Stimulated activated CD4-positive, alpha-beta T cell treated with anti-CD3 and anti-CD28 coated beads, Interleukin-12 subunit alpha, Interleukin-12 subunit beta, amount 100 ng/mL, for 48 hours (primary cell): ENCODE data around the gene PILRB.
"Not testable (repeated sequence)": the region's sequence is repeated elsewhere in the genome, so short reads cannot be mapped to it uniquely, and the experiment has no call there.

Source experiments
- DNase-seq, 3 donors: peaks; one replicate each; pipeline ENCODE4 v3.0.0-alpha.2; 2020; ENCODE audit warnings: low read depth in 2 of 3, low spot score in 1 of 3

PILRB gene

DNA sequence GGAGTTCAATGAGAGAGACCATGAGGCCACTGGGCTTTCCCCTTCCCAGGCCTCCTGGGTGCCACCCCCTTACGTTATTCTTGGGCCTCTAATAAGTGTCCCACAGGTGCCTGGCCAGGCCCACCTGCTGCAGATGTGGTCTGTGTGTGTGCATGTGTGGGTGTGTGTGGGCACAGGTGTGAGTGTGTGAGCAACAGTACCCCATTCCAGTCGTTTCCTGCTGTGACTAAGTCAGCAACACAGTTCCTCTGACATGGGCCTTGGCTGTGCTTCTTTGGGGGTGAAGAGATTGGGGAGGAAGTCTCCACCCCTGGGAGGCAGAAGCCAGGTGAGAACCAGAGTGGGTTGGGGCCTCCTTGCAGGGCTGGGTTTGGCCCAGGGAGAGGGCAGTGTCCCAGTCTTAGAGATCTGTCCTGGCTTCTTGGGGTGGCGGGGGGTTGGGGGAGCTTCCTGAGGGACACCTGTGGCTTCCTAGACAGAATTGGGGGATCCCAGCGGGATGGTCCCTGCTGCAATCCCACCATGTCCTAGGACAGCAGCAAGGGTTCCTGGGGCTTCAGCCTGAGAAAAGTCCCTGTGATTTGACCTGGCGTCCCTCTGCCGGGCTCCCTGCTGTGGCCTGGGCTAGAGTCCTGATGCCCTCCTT lies 4.1 kb upstream of the PILRB start:
- DNase-seq = no peak

- no peak for DNase-seq
Observed at GRCh38 chr7:100356416-100357068, 1.4 kb upstream of the PILRB start.

- no peak for DNase-seq
Observed at GRCh38 chr7:100357131-100357561, 771 bp upstream of the PILRB start.

- DNase-seq = no peak
Observed at GRCh38 chr7:100358857-100359212, 918 bp downstream of the PILRB start.

- DNase-seq = no peak
Observed at GRCh38 chr7:100360135-100360854, 2.4 kb downstream of the PILRB start.

DNA sequence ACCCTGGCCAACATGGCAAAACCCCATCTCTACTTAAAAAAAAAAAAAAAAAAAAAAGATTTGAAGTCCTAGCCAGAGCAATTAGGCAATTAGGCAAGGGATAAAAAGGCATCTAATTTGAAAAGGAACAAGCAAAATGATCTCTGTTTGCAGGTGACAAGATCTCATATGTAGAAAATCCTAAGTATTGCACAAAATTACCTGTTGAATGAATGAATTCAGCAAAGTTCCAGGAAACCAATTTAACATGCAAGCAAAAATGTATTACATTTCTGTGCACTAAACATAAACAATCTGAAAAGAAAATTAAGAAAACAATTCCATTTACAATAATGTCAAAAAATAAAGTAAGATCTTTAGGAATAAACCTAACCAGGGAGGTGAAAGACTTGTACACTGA lies 5.2 kb downstream of the PILRB start:
- DNase-seq = no peak

- not testable (repeated sequence) for DNase-seq
Observed at GRCh38 chr7:100363797-100364196, 5.9 kb downstream of the PILRB start.

DNA sequence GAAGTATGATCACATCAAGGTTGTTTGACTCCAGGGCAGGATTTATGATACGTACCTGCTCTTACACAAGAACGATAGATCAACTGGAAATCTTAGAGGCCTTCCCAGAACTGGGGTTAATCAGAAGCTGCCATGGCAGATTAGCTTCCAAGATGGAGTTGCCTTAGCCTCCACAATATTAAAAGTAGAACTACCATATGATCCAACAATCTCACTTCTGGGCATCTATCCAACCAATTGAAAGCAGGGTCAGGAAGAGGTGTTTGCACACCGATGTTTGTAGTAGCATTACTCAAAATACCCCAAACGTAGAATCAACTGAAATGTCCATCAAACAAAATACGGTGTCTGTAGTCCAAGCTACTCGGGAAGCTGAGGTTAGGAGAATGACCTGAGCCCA lies 6.6 kb downstream of the PILRB start:
- DNase-seq = no peak

- DNase-seq = not testable (repeated sequence)
Observed at GRCh38 chr7:100365998-100366367, 8.1 kb downstream of the PILRB start.

DNA sequence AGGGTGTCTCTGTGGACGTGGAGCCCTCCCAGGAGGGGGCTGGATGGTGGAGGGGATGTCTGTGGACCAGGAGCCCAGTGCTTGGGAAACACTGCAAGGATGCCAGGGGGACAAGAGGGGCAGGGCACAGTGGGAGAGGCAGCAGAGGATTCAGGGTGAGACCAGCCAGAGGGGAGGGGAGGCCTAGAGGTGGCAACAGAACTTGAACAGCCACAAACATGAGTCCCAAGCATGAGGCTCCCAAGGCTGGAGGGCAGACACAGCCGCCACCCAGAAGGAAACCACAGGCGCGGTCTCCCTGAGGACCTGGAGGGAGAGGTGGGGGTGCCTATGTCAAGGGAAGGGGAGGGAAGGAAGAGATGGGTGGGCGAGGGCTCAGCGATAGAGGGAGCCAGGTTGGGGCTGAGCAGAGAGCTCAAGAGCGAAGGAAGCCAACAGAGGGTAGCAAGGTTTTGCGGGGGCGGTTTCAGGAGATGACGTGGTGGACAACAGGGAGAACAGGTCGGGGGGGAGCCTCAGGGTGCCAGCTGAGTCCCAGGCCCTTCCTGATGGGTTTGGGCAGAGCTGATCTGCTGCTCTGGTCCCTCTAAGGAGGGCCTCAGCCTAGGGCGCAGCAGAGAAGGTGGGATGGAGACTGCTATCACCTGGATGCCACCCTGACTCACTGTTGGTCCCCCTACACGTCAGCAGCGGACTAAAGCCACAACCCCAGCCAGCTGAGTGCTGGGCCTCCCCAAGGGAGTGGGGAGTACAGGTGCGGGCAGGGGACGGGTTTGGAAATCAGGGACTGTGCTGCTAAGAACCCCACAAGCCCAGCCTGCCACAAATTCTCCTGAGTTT lies 8.7 kb downstream of the PILRB start:
- DNase-seq = peak in 1 of 3 donors; percentile 11

DNA sequence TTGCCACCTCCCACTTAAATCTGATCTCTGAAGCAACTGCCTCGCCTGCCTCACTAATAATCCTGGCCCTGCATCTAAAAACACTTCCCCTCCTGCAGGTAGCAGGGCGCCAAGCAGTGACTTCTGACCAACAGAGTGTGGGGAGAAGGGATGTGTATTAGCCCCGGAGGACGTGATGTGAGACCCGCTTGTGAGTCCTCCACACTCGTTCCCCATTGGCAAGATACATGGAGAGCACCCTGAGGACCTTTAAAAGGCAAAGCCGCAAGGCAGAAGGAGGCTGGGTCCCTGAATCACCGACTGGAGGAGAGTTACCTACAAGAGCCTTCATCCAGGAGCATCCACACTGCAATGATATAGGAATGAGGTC lies 9.3 kb downstream of the PILRB start:
- no peak for DNase-seq

- no peak for DNase-seq
Observed at GRCh38 chr7:100367676-100368613, 10.0 kb downstream of the PILRB start.

- DNase-seq = no peak
Observed at GRCh38 chr7:100369105-100369504, 11.2 kb downstream of the PILRB start.

DNA sequence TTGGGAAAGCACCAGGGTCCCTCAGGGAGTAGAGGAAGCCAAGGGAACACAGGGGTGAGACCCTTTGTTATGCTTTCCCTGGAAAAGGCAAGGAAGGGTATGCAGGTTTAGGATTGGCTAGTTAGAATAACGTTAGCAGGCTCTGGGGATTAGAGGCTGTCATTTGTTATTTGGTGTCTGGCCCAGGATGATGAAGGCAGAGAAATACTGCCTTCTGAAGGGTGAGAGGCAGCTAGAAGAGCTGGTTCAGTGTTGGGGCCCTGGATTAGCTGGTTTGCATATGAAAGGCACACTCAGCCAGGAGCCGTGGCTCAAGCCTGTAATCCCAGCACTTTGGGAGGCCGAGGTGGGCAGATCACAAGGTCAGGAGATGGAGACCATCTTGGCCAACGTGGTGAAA lies 12.4 kb downstream of the PILRB start:
- no peak for DNase-seq

- no peak for DNase-seq
Observed at GRCh38 chr7:100370746-100371145, 12.8 kb downstream of the PILRB start.

GRCh38 chr7:100371561-100372171 lies 13.7 kb downstream of the PILRB start:
- no peak for DNase-seq

- no peak for DNase-seq
Observed at GRCh38 chr7:100372256-100372655, 14.3 kb downstream of the PILRB start.

GRCh38 chr7:100372694-100373093 lies 14.8 kb downstream of the PILRB start:
- no peak for DNase-seq

DNA sequence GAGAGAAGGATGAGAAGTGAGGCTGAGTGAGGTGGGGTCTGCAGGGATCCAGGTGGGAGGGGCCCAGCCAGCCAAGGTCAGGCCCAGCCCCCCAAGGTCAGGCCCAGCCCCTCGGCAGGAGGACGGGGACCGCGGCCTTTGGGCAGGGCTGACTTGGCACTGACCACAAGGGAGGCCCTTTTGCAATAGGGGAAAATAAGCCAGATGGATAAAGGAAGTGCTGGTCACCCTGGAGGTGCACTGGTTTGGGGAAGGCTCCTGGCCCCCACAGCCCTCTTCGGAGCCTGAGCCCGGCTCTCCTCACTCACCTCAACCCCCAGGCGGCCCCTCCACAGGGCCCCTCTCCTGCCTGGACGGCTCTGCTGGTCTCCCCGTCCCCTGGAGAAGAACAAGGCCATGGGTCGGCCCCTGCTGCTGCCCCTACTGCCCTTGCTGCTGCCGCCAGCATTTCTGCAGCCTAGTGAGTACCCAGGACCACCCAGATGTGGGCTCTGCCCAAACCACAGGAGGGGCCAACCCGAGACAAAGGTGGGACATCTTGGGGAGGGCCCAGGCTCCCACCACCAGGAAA lies 15.4 kb downstream of the PILRB start, which contains the start of gene PILRA:
Gene PILRA (plus strand): TSS at position 227 of the 571 bp plus-strand sequence. CDS start 170 bp downstream, at position 397.
- DNase-seq = no peak
